GM23248 (cell line): ENCODE measurements around the gene TREML4.

Source experiments
- EZH2 ChIP-seq: fragments of 200-600 bp; sonication (generic); IDR thresholded peaks from 2 replicates; pipeline ENCODE4 v1.6.1; 2018; ENCODE audit warnings: antibody characterized with exemption, mild to moderate bottlenecking; ENCODE audit not compliant: insufficient read depth, poor library complexity, severe bottlenecking
- EZH2phosphoT487 ChIP-seq: fragments of 200-600 bp; sonication (generic); IDR thresholded peaks from 2 replicates; pipeline ENCODE4 v1.6.1; 2018; ENCODE audit warnings: antibody characterized with exemption, moderate library complexity, mild to moderate bottlenecking, low read depth; ENCODE audit not compliant: insufficient read depth

GRCh38 chr6:41272591-41273240 lies 44.6 kb downstream of the TREML4 start:
- TF ChIP-seq EZH2 (no peak), EZH2phosphoT487 (no peak)
